Endothelial cell (in vitro differentiated cells): Measurements from ENCODE around the gene PTPRN2. TPM values are rescaled to one million over a fixed set of nuclear protein-coding genes. Genes with fewer than 3 reads are reported as not detected.

Source experiments
- DNase-seq: peaks from one replicate; pipeline ENCODE4 v3.0.0; 2021; ENCODE audit warnings: low spot score
- H3K27ac Mint-ChIP-seq: one replicate; pipeline ENCODE4 v1.8.0; 2021; ENCODE audit warnings: mixed read lengths, inconsistent platforms; ENCODE audit not compliant: unreplicated experiment
- H3K27me3 Mint-ChIP-seq: one replicate; pipeline ENCODE4 v1.8.0; 2021; ENCODE audit warnings: mild to moderate bottlenecking, moderate library complexity, mixed read lengths, inconsistent platforms; ENCODE audit not compliant: unreplicated experiment
- H3K36me3 Mint-ChIP-seq: one replicate; pipeline ENCODE4 v1.8.0; 2021; ENCODE audit warnings: mild to moderate bottlenecking, low read depth, mixed read lengths, inconsistent platforms; ENCODE audit not compliant: unreplicated experiment
- H3K4me1 Mint-ChIP-seq: one replicate; pipeline ENCODE4 v1.8.0; 2021; ENCODE audit warnings: mild to moderate bottlenecking, mixed read lengths, inconsistent platforms; ENCODE audit not compliant: unreplicated experiment
- H3K4me3 Mint-ChIP-seq: one replicate; pipeline ENCODE4 v1.8.0; 2021; ENCODE audit warnings: mild to moderate bottlenecking, mixed read lengths, inconsistent platforms; ENCODE audit not compliant: unreplicated experiment
- H3K9me3 Mint-ChIP-seq: one replicate; pipeline ENCODE4 v1.8.0; 2021; ENCODE audit warnings: mixed read lengths, inconsistent platforms; ENCODE audit not compliant: unreplicated experiment
- total RNA-seq: library from RNA; stranded (reverse); fragmentation: NEBNext Ultra II Directional; extraction: Animal tissue kit (Norgen Biotek cat#: 25700); gene quantifications from one replicate; pipeline ENCODE4 v1.2.1, GENCODE V29; 2021; ENCODE audit not compliant: unreplicated experiment
- TF ChIP-seq, protein P1 (sequence below): fragments of 200-600 bp; sonication (generic); IDR thresholded peaks from one replicate; pipeline ENCODE4 v1.5.0; 2021; ENCODE audit warnings: antibody characterized with exemption; ENCODE audit not compliant: unreplicated experiment

The PTPRN2 gene
- total RNA-seq, 1 donor from 2014 or later, result 0.18 TPM

DNA sequence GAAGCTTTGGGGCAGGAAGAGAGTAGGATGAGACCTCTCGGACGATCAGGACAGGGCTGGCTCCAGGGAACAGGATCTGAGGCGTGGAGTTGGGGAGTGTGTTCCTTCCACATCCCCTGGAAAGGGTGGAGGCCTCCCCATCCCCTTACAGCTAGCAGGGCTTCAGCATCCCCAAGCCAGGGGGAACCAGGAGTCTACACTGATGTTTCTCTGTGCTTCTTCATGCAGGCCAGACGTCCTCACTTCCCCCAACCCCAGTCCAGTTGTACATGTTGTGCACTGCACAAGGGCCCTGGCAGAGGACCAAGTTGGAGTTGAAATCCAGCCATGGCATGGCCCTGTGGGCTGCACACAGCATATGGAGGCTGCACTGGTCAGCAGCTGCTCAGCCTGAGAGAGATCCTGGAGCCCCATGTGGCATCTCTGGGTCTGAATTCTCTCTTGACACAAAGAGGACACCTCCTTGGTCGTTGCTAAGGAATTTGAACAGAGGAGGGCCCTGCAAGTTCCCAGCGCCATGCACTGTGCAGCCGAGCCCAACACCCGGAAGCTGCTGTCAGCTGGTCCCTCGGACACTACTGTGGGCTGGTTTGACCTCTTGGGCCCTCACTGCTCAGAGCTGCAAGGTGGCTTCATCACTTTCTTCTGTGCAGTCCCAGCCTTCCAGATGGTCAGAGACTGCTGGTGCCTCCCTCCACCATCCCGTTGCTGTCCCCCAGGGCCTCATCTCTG is 1069.7 kb downstream of the PTPRN2 start:
- TF ChIP-seq, protein P1, sequence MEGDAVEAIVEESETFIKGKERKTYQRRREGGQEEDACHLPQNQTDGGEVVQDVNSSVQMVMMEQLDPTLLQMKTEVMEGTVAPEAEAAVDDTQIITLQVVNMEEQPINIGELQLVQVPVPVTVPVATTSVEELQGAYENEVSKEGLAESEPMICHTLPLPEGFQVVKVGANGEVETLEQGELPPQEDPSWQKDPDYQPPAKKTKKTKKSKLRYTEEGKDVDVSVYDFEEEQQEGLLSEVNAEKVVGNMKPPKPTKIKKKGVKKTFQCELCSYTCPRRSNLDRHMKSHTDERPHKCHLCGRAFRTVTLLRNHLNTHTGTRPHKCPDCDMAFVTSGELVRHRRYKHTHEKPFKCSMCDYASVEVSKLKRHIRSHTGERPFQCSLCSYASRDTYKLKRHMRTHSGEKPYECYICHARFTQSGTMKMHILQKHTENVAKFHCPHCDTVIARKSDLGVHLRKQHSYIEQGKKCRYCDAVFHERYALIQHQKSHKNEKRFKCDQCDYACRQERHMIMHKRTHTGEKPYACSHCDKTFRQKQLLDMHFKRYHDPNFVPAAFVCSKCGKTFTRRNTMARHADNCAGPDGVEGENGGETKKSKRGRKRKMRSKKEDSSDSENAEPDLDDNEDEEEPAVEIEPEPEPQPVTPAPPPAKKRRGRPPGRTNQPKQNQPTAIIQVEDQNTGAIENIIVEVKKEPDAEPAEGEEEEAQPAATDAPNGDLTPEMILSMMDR, result no peak
- Mint-ChIP-seq H3K27me3 (peaks cover 20% of the 10 kb centered on the region), H3K27ac (no peak overlapping the region), H3K4me1 (no peaks in the 10 kb centered on the region), H3K9me3 (peaks cover 37% of the 10 kb centered on the region), H3K36me3 (peaks cover 17% of the 10 kb centered on the region), H3K4me3 (no peak overlapping the region)
- no peak for DNase-seq

DNA sequence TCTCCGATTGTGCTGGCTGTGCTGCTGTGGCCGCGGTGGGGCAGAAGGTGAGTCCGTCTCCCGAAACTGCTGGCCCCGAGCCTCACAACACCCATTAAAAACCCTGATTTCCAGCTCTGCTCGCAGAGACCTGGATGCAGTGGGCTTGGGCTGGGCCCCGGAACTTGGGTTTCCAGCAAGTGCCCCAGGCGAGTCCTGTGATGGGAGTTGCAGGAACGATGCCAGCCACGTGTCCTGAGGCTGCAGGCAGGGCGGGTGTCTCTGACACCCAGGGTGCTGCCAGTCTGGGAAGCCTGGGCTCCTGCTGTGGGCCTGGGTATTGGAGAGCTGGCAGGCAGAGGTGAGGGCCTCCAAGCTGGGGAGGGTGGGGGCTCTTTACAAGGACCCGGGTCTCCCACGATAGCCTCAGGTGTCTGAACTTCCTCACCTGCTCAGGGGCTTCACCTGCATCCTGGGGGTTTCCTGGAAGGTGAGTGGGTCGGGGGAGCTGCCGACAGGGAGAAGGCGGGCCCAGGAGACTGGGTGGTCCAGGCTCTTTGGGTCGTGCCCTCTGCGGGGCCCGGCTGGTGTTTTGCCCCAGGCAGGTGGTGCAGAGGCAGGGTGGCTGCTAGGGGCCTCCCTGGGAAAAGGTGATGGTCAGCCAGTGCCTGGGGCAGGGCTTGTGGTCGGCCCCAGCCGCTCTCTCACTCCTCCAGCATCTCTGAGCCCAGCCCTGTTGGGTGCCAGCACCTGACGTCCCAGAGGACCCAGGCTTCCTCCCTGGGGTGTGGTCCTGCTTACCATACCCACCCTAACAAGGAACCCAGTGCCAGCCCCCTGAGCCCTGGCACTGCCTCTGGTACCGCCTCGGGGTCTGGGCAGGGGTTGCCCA is 1070.5 kb downstream of the PTPRN2 start:
- Mint-ChIP-seq H3K4me1 (no peaks in the 10 kb centered on the region), H3K27me3 (peaks cover 15% of the 10 kb centered on the region), H3K4me3 (no peak overlapping the region), H3K36me3 (peaks cover 12% of the 10 kb centered on the region), H3K9me3 (peaks cover 34% of the 10 kb centered on the region), H3K27ac (no peak overlapping the region)
- DNase-seq, result no peak
- TF ChIP-seq, protein P1, result no peak

DNA sequence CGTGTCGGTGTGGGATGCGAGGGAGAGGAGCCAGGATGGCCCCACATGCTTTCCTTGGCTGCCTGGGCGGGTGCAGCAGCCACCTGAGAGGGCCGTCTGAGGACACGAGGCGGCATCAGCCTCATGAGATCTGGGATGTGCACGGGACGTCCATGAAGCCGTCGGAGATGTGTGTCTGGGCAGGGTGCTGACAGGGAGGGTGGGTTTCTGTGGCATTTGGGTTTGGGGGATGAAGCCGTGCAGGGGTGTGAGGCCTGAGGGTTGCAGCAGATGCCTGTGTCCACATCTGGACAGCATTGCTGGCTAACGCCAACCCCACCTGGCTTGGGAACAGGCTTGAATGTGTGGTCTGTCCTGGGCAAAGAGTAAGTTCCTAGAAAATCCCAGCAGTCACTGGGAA is 1071.3 kb downstream of the PTPRN2 start:
- H3K4me1 Mint-ChIP-seq, result no peaks in the 10 kb centered on the region
- no peak overlapping the region for H3K4me3 Mint-ChIP-seq
- no peak overlapping the region for H3K27ac Mint-ChIP-seq
- DNase-seq, result no peak
- H3K27me3 Mint-ChIP-seq, result peaks cover 15% of the 10 kb centered on the region
- H3K9me3 Mint-ChIP-seq, result peaks cover 27% of the 10 kb centered on the region
- peaks cover 12% of the 10 kb centered on the region for H3K36me3 Mint-ChIP-seq
- TF ChIP-seq, protein P1, result no peak

DNA sequence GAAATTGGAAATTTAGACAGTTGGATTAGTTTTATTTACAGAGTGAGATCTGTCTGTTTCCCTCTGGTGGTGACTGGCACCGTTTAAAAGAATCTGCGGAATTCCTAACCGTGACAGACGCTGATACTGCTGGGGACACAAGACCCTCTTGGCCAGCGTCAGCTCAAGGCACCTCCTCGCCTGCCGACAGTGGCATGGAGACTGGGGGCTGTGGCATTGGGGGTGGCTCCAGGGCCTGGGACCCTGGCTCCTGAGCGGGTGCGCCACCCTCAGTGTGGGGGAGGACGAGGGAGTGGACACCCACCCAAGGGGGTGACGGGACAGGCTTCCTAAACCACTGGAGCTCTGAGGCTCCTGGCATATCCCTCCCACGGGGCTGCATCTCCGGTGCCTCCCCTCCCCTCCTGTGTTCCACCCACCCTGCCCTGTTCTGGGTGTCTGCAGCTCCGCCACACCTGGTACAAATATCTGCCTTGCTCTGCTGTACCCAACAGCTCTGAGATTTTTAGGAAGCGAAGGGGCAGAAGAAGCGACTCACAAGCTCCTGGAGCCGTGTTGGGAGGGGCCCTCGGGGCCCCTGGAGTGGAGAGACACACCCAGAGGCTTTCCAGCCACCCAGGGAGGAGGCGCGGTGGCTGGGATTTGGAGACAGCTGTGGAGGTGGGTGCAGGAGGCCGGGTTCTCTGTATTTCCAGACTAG is 1072.1 kb downstream of the PTPRN2 start:
- no peak for DNase-seq
- no peak overlapping the region for H3K27ac Mint-ChIP-seq

More for the DNA sequence above, 1072.1 kb downstream of the PTPRN2 start:
- Mint-ChIP-seq H3K4me3 (no peak overlapping the region), H3K9me3 (peaks cover 27% of the 10 kb centered on the region), H3K36me3 (peaks cover 12% of the 10 kb centered on the region), H3K27me3 (peaks cover 15% of the 10 kb centered on the region), H3K4me1 (no peaks in the 10 kb centered on the region)
- TF ChIP-seq, protein P1, result no peak
